Epidermal melanocyte (primary cell): ENCODE measurements around the gene KRT86.
"Not testable (repeated sequence)": the region's sequence is repeated elsewhere in the genome, so short reads cannot be mapped to it uniquely, and the experiment has no call there.

Source experiments
- DNase-seq: peaks from one replicate; pipeline ENCODE4 v3.0.0; 2011; ENCODE audit warnings: low spot score; ENCODE audit not compliant: insufficient read length

The KRT86 gene

DNA sequence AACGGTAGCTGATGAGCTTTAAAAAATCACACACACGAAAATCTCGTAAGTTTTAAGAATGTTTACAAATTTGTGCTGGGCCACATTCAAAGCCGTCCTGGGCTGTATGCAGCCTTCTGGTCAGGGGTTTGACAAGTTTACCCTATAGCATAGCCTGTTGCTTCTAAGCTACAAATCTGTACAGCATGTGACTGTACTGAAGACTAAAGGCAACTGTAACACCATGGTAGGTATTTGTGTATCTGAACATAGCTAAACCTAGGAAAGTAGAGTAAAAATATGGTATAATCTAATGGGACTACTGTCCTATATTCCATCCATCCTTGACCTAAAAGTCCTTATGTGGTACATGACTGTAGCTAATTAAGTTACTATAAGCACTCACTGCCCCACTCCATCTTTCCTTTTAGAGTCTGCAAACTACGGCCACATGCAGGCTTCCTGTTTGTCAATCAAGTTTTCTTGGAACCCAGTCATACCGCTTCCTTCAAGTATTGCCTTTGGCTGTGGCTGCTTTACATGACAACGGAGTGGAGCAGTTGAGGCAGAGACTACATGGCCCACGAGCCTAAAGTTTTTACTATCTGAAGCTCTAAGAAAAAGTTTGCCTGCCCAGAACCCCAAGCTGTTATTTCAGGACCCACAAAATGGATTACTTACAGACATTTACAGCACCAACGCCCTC lies 22.9 kb upstream of the KRT86 start:
- no peak for DNase-seq

DNA sequence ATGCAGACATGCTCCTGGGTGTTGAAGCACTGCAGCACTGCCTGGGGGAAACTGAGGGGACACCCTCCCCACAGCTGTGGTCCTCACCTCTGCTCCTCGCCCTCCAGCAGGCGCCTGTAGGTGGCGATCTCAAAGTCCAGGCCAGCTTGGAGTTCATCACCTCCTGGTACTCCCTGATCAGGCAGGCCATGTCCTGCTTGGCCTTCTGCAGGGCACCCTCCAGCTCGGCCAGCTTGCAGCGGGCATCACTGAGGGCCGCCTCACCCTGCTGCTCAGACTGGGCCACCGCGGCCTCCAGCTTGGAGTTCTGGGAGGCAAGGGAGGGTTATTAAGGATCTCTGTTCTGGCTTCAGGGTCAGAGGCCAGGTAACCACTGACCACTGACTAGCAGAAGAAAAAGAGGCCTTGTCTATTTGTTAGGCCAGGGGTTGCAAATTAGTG lies 22.2 kb upstream of the KRT86 start:
- DNase-seq, result not testable (repeated sequence)

DNA sequence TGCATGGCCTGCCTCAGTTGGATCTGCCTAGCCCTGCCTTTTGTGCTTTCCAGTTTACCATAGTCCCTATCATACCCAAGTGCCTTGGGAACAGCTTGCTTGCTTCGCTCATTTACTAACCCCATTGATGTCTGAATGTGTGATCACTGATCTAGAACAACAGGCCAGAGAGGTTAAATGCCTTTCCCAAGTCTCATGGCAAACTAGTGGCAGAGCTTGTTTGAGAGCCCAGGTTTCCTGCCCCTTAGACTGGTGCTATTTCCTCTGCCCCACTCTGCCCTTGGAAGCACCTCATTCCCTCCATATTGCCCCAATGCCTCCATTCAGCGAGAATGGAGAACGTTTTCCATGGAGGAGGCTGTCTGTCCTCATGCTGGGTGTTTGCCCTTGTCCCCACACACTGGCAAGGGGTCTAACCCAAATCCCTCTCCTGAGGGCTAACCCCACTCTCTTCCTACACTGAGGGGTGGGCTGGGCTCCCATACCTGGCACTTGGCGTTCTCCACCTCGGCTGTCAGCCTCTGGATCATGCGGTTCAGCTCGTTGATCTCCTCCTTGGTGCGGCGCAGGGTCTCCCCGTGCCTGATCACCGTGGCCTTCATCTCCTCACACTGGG lies 21.6 kb upstream of the KRT86 start:
- DNase-seq, result no peak

DNA sequence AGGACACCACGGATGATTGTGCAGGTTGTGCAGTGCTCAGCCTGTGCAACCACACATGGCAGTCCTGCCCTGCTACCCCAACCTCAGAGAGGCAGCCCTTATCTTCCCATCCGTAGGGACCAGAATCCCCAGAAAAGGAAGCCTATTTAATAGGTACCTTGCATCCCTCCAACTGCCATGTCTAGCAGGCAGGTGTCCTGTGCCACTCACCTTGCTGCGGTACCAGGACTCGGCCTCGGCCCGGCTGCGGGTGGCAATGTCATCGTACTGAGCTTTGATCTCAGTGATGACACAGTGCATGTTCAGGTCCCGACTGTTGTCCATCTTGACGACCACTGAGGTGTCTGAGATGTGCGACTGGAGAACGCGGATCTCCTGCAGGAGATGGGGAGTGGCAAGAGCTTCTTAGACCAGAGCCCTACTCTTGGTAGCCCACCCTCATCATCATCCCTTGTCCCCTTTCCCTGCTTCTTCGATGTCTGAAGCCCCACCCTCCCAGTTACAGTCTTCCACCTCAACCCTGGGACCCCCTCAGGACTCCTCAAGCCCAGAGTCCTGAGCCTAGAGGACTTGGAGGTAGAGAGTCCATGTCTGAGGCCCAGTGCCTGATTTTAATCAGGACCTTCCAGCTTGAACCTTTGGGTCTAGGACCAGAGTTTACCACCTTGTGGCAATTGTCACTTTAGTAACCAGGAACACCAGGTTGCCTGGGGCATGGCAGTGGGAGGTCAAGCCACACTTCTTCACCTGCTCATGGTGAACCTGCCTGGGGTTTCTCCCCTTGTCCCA lies 20.9 kb upstream of the KRT86 start:
- no peak for DNase-seq

DNA sequence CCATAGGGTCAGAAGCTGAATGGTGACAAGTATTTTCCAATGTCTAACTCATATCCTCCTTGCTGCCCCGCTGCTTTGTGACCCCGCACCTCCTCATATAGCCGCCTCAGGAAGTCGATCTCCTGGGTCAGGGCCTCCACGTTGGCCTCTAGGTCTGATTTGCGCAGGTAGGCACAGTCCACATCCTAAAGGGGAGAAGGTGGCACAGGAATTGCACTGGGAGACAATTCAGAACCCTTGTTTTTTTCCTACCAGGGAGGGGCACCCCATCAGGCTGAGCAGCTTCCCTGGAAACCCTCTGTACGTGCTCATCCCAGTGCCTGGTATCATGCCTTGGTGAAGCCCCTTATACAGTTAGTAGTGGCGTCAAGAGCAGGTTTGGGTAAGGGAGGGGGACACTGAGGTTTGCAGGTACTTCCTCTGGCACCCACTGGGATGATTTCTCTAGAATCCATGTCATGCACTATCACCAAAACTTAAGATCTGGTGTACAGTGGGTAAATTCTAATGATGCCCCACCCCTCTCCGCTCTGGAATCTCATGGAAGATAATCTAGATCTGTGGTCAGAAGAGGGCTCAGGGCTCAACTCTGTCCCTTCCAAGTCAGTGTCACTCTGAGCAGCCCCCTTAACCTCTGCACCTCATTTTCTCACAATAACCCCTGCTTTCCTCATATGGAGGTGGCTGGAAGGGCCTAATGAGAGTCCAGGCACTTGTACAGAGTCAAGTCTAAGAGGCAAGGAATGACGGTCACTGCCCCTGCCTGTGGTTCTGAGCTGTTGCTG lies 20.1 kb upstream of the KRT86 start:
- no peak for DNase-seq

DNA sequence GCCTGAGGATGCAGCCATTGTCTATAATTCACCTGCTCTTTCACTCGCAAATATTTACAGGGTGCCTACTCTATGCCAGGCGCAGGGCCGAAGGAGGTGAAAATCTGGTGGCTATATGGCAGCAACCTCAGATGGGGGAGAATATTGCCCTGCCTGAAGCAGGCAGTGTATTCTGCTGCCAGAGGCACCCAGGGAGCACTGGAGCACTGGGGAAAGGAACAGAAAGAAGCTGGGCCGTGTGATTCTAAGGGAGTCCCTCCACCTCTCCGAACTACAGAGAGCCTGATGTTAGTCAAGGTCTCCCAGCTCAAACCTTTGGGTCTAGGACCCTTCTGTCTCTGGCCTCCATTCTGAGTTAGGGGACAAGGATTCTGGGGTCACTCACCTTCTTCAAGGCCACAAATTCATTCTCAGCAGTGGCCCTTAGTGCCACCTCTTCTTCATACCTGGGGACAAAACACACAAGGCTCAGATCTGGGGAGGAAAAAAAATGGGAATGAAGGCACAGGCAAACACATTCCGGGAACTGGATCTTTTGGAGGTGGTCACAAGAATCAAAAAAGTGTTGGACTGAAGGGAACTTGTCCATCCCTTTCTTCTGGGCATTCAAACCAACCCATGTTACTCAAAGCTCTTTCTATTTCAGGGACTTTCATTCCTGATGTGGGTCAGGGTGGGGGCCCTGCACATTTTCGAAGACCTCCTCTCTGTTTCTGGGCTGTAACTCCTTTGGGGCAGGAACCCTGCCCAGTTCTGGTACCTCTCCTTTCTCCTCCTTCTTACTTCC lies 19.3 kb upstream of the KRT86 start:
- no peak for DNase-seq

DNA sequence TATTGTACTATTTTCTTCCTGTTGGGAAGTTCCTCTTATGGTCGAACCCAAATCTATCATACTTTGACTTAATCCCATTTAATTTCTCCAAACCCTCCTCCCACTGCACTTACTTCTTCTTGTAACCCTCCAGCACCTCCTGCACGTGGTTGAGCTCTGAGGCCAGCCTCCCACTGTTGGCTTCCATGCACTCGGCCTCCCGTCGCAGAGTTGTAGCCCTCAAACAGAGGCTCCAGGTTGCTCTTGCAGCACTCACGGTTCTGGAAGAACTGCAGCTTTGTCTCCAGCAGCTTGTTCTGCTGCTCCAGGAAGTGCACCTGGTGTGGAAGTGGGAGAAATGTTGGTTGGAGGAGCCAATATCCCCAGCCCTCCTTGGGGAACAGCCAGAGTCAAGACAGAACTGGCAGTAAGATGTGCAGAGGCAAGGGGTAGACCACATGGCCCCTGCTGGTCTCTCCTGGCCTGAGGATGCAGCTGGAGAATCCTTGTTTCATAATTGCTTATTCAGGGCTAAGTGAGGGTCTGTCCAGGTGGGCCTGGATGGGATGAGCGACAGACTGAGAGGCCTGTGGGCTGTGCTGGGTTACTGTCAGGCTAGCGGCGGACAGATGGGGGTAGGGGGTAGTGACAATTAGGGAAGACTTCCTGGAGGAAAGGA lies 18.4 kb upstream of the KRT86 start:
- no peak for DNase-seq

DNA sequence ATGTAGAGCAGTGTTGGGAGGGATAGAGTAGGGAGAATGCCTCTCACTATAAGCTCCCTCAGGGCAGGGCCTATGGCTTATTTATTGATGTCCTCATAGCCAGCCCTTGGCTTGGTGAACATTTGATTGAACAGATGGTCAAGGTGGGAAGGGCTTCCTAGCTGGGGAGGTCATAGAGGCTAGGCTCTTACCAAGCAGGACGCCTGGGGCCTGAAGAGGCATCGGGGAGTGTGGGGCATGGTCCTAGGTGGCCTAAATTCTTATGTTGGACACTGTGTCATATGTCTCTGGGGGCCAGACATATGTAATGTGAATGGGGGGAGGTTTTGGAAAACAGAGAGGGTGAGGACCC lies 17.9 kb upstream of the KRT86 start:
- no peak for DNase-seq

DNA sequence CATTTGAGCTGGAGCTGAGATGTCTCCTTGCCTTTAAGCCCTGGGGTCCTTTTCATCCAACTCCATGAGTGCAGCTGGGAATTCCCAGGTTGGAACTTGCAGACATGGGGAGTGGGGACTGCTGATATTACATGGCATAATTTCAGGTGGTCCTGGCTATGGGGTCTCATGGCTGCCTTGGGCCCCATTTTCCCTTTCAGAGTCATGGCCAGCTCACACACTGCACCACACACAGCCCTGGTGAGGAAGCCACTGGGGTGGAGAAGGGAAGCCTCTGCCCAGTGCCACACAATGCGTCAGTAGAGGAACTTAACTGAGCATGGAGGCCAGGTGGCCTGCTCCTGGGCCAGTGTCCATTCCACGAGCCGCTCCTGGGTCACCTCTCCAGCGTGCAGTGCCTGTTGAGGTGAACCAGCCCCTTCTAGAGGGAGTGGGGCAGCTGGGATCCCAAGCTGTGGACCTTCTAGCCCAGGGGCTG lies 17.3 kb upstream of the KRT86 start:
- DNase-seq, result no peak

DNA sequence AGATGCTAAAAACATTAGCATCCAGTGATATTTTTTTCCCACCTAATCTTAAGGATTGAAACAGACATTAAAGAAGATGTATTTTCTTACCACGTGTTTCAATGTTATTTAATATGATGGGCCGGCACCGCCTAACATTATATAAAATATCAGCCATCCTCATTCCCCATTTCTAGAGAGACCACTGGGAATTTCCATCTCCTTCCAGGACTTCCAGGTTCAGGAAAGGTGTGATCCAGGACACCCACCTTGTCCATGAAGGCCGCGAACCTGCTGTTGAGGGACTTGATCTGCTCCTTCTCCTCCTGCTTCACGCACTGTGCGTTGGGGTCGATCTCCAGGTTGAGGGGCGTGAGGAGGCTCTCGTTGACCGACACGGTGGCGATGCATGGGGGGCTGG lies 16.5 kb upstream of the KRT86 start:
- DNase-seq, result not testable (repeated sequence)

DNA sequence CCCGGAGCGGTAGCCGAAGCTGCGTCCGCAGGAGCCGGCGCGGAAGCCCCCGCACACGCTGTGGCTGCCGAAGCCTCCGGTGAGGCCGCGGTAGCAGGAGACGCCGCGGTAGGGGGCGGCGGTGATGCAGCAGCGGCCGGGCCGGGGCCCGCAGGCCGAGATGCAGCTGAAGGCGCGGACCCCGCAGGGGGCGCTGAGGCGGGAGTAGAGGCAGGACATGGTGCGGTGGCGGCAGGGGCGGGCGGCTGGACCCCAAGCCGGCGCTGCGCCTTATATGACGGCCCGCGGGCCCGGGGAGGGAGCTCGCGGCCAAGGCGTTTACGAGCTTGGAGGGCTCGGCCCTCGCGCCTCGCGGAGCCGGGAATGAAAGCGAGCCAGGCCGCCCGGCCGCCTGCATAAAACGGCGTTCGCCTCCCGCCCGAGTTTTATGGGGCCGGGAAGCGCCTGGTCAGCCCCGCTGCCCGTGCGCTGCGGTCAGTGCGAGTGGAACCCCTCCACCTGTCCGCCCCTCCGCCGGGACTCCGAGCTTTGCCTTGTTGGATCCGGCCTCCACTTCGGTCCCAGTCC lies 16.0 kb upstream of the KRT86 start:
- no peak for DNase-seq

DNA sequence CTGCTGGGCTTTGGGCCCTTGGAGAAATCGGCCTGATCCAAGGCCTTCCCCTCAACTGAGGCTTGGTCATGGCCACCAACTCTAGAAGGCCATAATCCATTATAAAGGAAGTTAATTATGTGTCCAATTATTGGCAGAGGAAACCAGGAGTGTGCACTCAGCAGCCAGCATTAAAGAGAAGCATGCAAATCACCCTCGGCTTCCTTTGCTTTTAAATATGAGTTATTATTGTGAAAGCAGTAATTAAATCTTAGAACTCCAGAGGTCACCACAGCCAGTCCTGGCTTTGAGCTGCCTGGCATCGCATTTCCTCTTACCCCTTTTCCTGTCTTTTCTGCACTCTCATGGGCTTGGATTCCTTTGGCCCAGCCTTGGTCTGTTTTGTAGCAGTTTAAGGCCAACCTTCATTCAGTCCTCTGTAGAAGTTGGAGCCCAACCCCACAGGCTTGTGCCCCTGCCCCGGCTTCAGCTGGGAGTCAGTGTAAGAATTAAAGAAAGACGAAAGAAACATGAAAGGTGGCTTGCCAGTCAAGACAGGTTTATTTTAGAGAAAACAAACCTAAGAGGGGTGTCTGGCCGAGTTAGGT lies 14.7 kb upstream of the KRT86 start:
- no peak for DNase-seq

DNA sequence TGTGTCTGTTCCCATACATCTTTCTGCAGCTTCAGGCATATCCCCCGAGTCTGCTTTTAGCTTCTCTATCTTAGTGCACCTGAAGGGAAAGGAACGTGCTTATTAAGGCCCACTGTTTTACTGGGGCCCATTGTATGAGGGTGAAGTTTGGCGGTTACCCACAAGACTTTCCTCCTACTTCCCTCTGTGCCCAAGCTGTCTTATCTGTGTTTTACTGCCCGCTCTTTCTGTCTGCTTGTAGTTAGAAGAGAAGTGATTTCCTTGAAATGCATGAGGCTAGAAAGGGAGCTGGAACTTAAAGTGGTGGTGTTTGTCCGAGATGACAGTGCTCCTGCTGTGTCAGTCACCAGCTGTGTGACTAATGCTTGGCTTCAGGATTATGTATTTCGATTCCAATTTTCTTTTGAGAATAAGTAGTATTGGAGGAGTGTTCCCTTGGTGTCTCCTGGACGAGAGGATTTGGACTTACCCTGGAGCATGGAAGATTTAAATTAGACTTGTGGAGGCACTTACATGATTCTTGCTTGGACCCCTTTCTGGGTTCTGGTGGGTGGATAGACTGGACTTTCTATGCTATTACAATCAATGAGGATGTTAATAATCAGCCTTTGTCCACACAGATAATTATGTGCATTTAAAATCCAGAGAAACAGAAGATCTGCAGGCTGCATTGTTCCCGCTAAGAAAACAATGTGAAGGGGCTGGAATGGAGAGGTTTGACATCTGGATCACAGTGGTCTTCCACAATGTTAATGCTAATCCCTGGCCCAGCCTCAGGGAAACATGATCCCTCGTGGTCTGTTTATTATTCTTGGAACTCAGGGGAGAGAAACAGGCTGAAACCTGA lies 13.9 kb upstream of the KRT86 start:
- DNase-seq, result no peak

DNA sequence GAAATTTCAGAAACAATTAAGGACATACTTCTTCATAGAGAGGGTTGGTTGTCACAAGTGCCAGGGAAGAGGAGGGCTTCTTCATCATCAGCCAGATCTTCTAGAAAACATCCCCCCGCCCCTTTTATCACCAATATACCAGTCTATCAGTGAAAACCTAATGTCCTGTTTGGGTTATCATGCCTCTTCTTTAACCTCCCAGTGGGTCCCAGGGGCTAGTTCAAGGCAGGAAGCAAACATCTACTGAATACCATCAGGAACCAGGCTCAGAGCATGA lies 13.3 kb upstream of the KRT86 start:
- DNase-seq, result no peak

DNA sequence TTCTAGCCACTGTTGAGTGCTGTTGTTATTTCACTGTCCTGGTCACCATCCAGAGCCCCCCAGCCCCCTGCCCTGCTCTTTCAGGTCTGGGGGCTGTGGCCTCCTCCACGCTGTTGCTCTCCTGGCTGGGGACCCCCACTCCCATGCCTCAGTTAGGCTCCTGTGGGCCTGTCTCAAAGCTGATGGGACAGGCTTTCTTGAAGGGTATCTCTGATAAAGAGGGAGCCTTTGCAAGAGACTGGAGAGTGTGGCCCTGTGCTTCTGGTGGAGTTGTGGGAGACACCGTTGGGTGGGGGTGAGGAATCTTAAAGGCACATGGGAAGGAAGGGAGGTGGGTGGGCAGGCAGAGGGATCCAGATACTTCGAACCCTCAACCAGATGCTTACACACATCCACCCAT lies 12.2 kb upstream of the KRT86 start:
- DNase-seq, result no peak

DNA sequence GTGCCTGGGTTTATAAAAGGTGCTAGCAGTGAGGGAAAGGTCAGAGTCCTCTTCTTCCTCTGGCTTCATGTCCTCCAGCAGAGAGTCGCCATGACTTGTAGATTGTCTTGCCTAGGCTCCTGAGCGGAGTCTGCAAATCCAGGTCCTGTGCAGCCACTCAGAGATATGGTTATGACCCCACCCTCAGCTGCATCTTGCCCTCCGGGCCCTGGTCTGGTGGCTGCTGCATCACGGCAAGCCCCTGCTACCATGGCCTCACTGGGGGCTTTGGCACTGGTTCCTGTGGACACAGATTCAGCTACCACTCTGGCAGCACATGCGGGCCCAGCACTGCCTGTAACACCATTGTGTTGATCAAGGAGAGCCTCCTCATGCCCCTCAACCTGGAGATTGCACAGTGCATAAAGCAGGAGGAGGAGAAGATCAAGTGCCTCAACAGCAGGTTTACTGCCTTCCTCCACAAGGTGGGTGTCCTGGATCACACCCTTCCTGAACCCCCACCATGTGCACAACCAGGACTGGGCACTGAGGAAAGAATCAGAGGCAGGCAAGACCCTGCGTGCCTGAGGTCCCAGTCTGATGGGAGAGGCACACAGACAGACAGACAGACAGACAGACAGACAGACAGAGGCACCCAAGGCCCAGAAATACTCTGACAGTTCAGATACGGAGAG lies 10.5 kb upstream of the KRT86 start:
- no peak for DNase-seq

DNA sequence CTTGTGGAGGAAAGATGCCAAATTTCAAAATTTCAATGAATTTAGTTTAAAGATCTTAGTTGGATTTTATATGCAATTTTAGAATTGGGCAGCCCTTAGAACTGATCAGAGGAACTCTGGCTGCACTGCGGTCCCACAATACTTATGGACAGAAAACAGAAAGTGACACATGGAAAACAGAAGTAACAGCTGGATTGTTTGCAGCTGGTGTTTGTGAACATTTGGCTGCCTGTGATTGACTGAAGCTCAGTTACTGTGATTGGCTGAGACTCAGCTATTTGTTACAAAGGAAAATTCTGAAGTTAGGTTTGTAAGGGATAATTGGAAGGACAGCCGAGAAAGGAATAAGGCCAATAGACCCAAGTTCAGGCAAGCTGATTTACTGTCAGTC lies 10.0 kb upstream of the KRT86 start:
- DNase-seq, result no peak

DNA sequence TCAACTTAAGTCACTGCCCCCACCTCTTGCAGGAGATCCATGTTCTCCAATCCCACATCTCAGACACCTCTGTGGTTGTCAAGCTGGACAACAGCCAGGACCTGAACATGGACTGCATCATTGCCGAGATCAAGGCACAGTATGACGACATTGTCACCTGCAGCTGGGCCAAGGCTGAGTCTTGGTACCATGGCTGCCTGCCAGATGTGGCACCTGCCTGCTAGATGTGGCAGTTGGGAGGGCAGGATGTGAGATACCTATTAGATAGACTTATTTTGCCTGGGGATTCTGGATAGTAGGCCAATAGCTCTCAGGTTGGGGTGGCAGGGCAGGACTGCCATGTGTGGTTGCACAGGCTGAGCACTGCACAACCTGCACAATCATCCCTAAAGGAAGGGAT lies 7.9 kb upstream of the KRT86 start:
- no peak for DNase-seq

DNA sequence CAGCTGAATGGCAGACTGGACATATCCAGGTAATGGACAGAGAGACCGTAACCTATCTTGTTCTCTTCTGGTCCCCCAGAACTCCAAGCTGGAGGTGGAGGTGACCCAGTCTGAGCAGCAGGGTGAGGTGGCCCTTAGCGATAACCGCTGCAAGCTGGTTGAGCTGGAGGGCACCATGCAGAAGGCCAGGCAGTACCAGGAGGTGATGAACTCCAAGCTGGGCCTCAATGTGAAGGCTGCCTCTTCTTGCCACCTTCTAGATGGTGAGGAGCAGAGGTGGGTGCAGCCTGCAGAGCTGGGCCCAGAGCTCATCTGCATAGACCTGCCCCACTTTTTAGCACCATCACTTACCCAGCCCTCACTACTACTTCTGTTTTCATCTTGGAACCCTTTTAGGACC lies 7.2 kb upstream of the KRT86 start:
- DNase-seq, result no peak
